GM10266 (cell line): Measurements from ENCODE around the gene YPEL2.

Experiments
- DNase-seq: peaks from one replicate; pipeline ENCODE4 v3.0.0; 2012; ENCODE audit errors: extremely low spot score
- CTCF ChIP-seq: IDR thresholded peaks from 2 replicates; pipeline ENCODE4 v1.5.1; 2012; ENCODE audit warnings: mild to moderate bottlenecking, low read depth; ENCODE audit not compliant: control insufficient read depth, insufficient read depth; ENCODE audit errors: missing control alignments

YPEL2 gene

GRCh38 chr17:59381716-59382570 lies 50.5 kb downstream of the YPEL2 start:
- DNase-seq, result no peak
- TF ChIP-seq CTCF, result no peak

- no peak for DNase-seq
- TF ChIP-seq CTCF, result no peak
Observed at GRCh38 chr17:59383893-59384292, 52.4 kb downstream of the YPEL2 start.

- TF ChIP-seq CTCF, result no peak
Observed at GRCh38 chr17:59387351-59388068, 56.1 kb downstream of the YPEL2 start.

GRCh38 chr17:59388069-59388556 lies 56.7 kb downstream of the YPEL2 start:
- no peak for TF ChIP-seq CTCF
- DNase-seq, result no peak

More at GRCh38 chr17:59387351-59388068, 56.1 kb downstream of the YPEL2 start:
- no peak for DNase-seq

GRCh38 chr17:59389066-59389465 lies 57.6 kb downstream of the YPEL2 start:
- no peak for DNase-seq
- TF ChIP-seq CTCF, result no peak

- DNase-seq, result no peak
- TF ChIP-seq CTCF, result no peak
Observed at GRCh38 chr17:59391021-59391420, 59.6 kb downstream of the YPEL2 start.
